ELF-1 (cell line): Measurements from ENCODE around the gene RAPGEF4.
"Not testable (repeated sequence)": the region's sequence is repeated elsewhere in the genome, so short reads cannot be mapped to it uniquely, and the experiment has no call there.

Experiments
- DNase-seq: peaks from one replicate; pipeline ENCODE4 v3.0.0-alpha.2; 2016; ENCODE audit warnings: low read depth, low spot score

RAPGEF4 gene

GRCh38 chr2:172774302-172774701, 38.7 kb downstream of the RAPGEF4 start:
- DNase-seq, result no peak

- no peak for DNase-seq
Observed at GRCh38 chr2:172775319-172775718, 39.7 kb downstream of the RAPGEF4 start.

- no peak for DNase-seq
Observed at GRCh38 chr2:172777431-172777830, 41.8 kb downstream of the RAPGEF4 start.

- DNase-seq, result no peak
Observed at GRCh38 chr2:172782506-172783164, 47.0 kb downstream of the RAPGEF4 start.

GRCh38 chr2:172783165-172783898, 47.7 kb downstream of the RAPGEF4 start:
- peak; percentile 90 for DNase-seq

- no peak for DNase-seq
Observed at GRCh38 chr2:172788871-172789270, 53.2 kb downstream of the RAPGEF4 start.

GRCh38 chr2:172790404-172790803, 54.8 kb downstream of the RAPGEF4 start:
- no peak for DNase-seq

- no peak for DNase-seq
Observed at GRCh38 chr2:172791953-172792352, 56.3 kb downstream of the RAPGEF4 start.

GRCh38 chr2:172792711-172793110, 57.1 kb downstream of the RAPGEF4 start:
- DNase-seq, result no peak

- not testable (repeated sequence) for DNase-seq
Observed at GRCh38 chr2:172803308-172803707, 67.7 kb downstream of the RAPGEF4 start.

GRCh38 chr2:172804423-172804822, 68.8 kb downstream of the RAPGEF4 start:
- no peak for DNase-seq

- DNase-seq, result peak; percentile 35
Observed at GRCh38 chr2:172806493-172806892, 70.8 kb downstream of the RAPGEF4 start.

- no peak for DNase-seq
Observed at GRCh38 chr2:172806996-172807395, 71.4 kb downstream of the RAPGEF4 start.

- no peak for DNase-seq
Observed at GRCh38 chr2:172808156-172808555, 72.5 kb downstream of the RAPGEF4 start.

GRCh38 chr2:172811027-172811426, 75.4 kb downstream of the RAPGEF4 start:
- DNase-seq, result no peak

- no peak for DNase-seq
Observed at GRCh38 chr2:172812158-172812744, 76.6 kb downstream of the RAPGEF4 start.

- no peak for DNase-seq
Observed at GRCh38 chr2:172813314-172813888, 77.8 kb downstream of the RAPGEF4 start.

- DNase-seq, result no peak
Observed at GRCh38 chr2:172817411-172817810, 81.8 kb downstream of the RAPGEF4 start.

- no peak for DNase-seq
Observed at GRCh38 chr2:172819943-172820342, 84.3 kb downstream of the RAPGEF4 start.

- no peak for DNase-seq
Observed at GRCh38 chr2:172821370-172822338, 86.0 kb downstream of the RAPGEF4 start.

- DNase-seq, result no peak
Observed at GRCh38 chr2:172822585-172822984, 86.9 kb downstream of the RAPGEF4 start.
